Measurements from ENCODE around the gene STK39.

GRCh38 chr2:167940734-167941507 lies 306.5 kb downstream of the STK39 start:
- no peak for TF ChIP-seq POLR2AphosphoS5 (IDR thresholded peaks at IDR 0.05)
- TF ChIP-seq CTCF (IDR thresholded peaks at IDR 0.05) = no peak
- TF ChIP-seq POLR2A (IDR thresholded peaks at IDR 0.05) = no peak
